ENCODE data around the gene TXK.

TXK gene

DNA sequence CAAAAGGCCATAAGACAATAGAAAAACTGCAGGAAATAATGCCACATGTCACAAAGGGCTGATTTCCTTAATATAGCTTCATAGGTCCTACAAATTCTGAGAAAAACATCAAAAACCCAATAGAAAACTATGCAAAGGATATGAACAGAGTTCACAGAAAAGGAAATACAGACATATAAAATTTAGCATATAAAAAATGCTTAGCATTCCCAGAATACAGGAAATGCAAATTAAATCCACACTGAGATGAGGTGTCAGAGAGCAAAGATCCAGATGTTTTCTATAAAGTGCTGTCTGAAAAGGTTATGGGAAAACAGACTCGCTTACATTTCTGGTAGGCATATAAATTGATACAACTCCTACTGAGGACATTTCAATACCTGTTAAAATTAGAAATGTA, 33.8 kb downstream of the TXK start:
- no peak for DNase-seq

DNA sequence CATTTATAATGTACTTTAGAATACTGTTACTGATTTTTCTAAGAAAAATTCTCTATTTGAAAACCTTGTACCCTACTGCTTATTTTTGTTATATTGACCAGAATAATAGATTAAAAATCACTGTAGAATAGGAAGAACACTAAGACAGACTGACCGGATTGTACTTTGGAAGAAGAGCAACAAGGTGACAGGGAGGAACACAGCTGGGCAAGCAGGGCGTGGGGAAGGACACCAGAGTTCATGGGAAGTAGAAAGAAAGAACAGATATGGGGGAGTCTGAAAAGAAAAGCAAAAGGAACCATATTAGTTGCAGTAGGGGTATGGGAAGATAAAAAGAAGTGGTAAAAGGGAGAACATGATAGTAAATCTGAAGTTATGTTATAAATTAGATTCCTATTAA, 38.6 kb downstream of the TXK start:
- no peak for DNase-seq

DNA sequence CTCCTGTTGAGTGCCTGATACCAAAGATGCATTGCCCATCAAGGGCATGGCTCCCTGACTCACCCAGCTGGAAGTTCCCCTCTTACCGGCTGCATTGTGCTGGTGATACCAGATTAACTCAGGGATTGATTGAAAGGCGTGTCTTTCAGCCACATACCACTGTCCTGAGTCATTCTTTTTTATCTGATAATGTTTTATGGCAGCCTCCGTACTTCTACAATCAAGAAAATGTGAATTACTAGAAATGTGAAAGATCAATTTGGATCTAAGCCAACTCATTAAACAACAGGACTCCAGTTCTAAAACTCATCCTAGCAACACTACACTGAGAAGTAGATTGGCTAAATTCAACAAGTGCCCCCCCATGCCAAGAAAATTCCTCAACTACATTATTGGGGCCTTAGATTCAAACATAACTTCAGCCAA, 40.0 kb downstream of the TXK start:
- DNase-seq = peak; percentile 61

GRCh38 chr4:48090621-48091020, 43.4 kb downstream of the TXK start:
- DNase-seq = no peak

DNA sequence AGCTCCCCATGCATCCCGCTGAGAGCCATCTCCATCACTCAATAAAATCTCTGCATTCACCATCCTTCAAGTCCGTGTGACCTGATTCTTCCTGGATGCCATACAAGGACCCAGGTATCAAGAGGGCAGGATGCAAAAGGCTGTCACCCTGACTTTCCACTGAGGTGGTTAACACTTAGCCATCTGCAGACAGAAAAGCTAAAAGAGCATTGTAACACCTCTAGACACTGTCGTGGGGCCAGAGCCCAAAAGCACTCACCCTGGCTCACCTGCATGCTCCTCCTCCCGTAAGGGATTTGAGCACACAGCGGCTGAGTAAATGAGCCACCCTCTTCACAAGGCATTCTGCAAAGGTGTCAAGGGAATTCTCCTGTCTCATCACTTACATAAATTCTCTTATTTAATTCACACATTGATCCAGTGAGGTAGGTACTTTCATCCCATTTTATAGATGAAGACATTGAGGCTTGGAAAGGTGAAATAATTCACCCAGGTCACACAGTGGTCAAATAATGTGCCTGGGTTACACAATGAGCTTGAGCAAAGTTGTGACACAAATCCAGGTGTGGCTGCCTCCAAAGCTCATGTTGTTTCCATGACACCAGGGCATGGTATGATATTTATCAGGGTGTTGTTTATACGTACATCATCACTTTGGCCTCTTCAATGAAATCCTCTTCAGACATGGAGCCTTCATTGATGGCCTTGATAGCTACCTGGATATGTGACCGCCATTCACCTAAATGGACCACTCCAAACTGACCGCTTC, 48.0 kb downstream of the TXK start:
- no peak for DNase-seq

DNA sequence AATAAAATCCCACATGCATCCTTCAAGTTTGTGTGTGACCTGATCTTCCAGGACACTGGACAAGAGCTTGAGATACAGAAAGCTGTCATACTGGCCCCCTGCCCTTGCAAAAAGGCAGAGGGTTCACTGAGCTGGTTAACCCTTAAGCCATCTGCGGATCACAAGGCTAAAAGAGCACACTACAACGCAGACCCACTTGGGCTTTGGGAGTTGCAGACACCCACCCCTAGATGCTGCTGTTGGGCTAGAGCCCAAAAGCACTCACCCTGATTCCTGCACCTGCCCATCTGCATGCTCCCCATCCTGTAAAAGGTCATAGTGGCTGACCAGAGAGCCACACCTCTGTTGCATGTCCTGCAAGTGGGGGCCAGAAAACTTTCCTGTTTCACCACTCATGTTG, 51.1 kb downstream of the TXK start:
- no peak for DNase-seq

- DNase-seq = no peak
Measured at GRCh38 chr4:48081196-48081595, 52.9 kb downstream of the TXK start.

DNA sequence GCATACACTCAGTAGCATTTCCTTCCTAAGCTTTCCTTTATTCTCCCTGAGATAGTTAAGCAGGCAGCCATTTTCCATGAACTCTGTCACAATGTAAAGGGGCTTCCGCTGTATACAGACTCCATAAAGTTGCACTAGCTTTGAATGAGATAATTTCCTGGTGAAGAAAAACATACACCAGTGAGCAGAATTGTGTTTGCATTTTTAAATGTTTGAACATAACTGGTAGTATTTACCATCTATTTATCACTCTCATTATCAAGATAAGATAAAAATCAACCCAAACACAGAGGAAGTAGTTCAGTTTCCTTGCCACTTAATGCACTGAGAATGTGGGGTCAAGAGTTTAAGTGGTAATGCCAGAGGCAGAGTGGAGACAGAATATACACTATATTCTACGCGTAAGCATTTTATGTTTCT, 54.1 kb downstream of the TXK start:
- DNase-seq = no peak

DNA sequence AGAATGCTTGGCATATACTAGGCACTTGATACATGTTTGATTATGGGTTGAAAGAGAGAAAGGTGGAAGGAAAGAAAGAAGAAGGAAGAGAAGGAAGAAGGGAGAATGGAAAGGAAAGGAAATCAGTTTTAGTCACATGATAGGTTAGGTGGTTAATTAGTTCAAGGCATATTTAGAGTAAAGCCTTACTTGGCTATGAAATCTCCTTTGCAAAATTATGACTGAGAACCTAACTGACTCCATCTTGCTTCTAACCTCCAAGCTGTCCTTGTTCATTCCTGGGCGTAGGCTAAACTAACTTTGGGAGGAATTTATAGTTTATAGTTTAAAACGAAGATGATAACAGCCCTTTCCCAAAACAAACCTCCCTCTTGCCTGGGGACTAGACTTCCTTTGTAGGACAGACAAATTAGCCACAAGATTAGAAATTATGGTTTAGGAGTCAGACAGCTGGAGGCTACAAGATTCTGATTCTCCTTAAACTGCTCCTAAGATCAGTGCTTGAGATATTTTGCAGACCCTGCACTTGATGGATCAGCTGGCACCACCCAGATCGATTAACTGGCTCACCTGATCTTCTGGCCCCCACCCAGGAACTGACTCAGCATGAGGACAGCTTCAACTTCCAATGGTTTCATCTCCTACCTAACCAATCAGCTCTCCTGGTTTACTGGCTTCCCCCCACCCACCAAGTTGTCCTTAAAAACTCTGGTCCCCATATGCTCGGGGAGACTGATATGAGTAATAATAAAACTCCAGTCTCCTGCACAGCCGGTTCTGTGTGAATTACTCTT, 55.0 kb downstream of the TXK start:
- no peak for DNase-seq

GRCh38 chr4:48078425-48078824, 55.6 kb downstream of the TXK start:
- no peak for DNase-seq

GRCh38 chr4:48074657-48075056, 59.4 kb downstream of the TXK start:
- DNase-seq = no peak

DNA sequence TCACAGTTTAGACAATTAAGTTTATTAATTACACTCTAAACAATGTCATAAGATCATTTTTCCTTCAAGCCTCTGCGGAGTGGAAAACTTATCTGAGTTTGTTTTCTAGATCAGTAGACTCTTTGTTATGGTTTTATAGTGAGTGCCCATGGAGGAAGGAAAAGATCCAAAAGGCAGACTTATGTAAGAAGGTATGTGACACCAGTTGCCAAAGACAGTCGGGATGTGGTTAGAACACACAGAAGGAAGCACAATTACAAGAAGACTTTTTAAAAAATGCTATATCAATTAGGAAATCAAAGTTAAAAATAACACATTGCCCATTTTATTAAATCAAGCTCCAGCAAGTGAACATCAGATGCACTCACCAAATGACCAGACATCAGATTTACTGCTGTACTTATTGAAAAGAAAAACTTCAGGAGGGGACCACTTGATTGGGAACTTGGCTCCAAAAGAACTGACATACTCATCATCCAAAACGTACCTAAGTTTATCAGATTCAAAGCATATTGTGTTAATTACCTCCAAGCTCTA, 60.4 kb downstream of the TXK start:
- DNase-seq = no peak

DNA sequence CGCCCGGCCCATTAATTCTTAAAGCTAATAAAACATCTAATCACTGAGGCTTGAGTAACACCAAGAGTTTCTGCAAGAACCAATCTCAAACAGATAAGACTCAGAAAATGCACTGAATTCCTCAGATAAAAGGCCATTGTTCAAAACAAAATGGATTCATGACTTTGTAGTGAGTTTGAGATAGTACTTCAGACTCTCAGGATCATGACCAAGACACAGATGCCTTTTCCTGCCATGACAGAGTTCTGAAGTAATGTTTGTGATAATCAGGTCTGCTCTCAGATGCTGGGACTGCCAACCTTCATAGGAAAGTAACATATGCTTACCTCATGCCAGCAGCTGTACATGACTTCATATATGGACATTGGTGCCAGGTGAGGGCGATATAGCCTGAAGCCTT, 62.9 kb downstream of the TXK start:
- DNase-seq = no peak

GRCh38 chr4:48069026-48069425, 65.0 kb downstream of the TXK start:
- DNase-seq = no peak

GRCh38 chr4:48068182-48068581, 65.9 kb downstream of the TXK start:
- no peak for DNase-seq

- DNase-seq = no peak
Measured at GRCh38 chr4:48067536-48067935, 66.5 kb downstream of the TXK start.

- no peak for DNase-seq
Measured at GRCh38 chr4:48065587-48066052, 68.4 kb downstream of the TXK start.

DNA sequence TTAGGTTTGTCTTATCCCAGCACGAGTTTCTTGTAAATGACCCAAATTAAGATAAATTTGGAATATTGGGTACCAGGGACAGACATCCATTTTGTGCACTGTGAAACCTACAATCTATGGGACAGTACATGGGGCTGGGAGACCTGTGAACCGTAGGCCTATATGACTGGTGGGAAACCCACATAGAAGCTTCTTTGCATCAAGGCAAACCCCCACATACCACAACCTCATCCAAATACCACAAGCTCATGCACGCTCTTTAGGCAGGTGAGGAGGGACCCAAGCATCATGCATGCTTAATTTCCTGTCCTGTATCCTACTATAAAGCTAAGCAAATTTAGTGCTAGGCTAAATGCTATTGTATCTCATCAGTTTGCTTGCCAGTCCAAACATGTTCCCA, 69.7 kb downstream of the TXK start:
- DNase-seq = no peak

DNA sequence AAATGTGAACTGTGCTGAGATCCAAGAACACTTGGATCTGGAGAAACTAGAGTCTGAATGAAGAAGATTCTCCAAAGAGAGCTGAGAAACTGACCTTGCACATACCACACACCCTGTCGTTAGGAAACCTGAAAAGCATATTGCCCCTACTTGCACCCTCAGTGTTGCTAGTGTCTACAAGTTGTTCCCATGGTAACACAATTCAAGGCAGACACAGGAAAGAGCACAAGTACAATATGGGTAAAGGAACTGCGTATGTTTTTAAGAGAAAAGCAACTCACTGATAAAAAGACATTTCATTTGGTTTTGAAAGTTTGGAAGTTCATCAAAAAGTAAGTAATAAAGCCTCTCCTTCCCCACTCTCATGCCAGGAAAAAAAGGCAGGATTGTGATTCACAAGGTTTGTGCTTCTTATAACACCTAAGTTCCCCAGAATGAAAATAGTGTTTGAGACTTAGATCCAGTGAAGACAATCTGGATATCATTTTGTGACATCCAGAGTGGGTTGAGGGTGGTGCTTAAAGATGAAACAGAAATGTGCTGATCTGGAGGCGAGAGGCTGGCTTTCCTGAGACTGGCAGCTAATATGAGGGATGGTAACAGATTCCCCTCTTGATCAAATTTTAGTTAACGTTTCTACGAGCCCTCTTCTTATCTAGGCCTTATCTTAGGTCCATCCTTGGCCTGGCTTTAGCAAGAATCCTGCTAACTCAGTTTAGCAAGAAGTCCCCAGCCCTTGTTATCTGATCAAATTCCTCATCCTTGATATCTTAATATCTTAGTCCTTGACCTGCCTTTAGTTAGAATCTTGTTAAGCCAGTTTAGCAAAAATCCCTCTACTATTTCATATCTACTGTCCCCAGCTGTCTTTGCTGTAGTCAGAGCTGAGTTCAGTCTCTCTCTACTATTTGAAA, 75.2 kb downstream of the TXK start:
- no peak for DNase-seq

- no peak for DNase-seq
Measured at GRCh38 chr4:48051078-48051477, 83.0 kb downstream of the TXK start.

DNA sequence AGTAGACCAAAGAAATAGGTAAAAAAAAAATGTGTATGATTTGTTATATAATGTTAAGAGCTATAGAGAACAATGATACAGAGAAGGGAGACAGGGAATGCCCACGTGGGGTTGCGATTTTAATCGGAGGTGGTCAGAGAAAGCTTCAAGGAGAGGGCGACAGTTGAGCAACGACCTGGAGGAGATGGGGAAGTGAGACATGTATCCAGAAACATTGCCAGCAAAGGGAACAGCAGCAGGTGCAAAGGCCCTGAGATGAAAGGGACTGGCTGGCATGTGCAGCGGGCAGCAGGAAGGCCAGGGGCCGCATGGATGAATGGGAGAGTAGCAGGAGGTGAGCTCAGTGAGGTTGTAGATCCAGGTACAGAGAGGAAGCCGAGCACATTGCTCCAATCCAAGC, 84.6 kb downstream of the TXK start:
- no peak for DNase-seq

GRCh38 chr4:48047896-48048295, 86.2 kb downstream of the TXK start:
- DNase-seq = no peak

GRCh38 chr4:48047421-48047844, 86.6 kb downstream of the TXK start:
- DNase-seq = no peak

Data from islet precursor cell (in vitro differentiated cells).